Measurements from ENCODE around the gene ANO9. TPM values are rescaled to one million over a fixed set of nuclear protein-coding genes. Genes with fewer than 3 reads are reported as not detected.
"Not testable (repeated sequence)": the region's sequence is repeated elsewhere in the genome, so short reads cannot be mapped to it uniquely, and the experiment has no call there.

The ANO9 gene
- total RNA-seq, 1 donor from 2014 or later, result 0.98 TPM

DNA sequence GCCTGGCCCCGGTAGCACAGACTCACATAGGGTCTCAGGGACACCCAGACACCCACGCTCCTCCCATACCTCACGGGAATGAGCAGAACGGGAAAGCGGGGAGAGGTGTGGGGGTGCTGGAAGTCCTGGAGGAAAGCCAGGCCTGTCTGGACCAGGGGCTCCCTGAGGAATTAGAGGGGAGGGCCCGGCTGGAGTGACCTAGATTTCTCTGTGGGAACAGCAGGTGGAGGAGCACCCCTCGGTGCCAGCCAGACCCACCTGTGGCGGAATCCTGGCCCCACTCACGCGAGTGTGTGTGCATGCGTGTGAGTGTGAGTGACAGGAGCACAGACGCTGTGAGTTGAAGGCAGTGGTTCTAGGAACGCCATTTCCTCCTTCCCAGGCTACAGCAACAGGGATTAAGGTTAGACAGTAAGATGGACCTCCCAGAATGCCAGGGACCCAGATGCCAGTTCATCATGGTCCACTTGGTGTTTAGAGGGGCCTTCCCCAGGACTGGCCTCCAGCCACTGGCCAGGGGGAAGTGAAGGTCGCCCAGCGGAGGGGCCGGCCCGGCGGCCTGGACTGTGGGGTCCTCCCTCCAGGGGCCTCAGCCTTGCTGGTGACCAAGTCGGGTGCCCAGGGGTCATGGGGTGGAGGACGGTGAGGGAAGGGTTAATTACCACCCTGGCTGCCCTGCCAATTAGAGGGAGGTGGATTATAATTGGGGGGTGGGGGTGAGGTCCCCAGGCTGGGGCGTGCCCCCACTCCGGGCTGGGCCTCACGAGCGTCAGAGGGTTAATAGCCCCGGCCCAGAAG, 46.8 kb downstream of the ANO9 start:
- ATAC-seq (peak; percentile 1), DNase-seq (ENCODE audit: low spot score) (no peak)
- intact Hi-C loops (cut with DNase I), result no loop called here

DNA sequence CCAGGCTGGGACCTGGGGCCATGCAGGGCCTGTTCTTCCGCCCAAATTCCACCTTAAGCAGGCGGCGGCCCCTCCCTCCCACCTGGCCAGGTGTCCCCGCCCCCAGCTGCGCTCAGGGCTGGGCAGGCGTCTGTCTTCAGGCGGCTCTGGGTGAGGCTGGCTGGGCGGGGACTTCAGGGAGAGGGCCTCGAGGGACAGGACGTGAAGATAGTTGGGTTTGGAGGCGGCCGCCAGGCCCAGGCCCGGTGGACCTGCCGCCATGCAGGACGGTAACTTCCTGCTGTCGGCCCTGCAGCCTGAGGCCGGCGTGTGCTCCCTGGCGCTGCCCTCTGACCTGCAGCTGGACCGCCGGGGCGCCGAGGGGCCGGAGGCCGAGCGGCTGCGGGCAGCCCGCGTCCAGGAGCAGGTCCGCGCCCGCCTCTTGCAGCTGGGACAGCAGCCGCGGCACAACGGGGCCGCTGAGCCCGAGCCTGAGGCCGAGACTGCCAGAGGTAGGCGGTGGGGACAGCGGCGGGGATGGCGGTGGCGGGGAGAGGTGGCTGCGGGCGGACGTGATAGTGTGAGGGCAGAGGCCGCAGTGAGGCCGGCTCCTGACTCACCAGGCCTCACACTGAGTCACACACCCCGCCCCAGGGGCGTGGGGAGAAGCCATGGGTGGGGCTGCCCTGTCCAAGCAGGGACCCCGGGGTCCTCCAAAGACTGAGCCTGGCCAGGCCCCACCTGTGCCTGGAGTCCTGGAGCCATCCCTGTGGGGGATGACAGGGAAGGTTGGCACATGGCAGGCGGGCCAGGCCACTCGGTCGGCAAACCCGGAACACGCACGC, 47.6 kb downstream of the ANO9 start, which contains the start of gene PKP3:
Gene PKP3, plus strand, starts transcription at position 176 of the 824 bp plus-strand sequence. Its CDS starts 84 bp downstream, at position 260.
- ATAC-seq (peak; percentile 68), DNase-seq (ENCODE audit: low spot score) (no peak)
- intact Hi-C loops (cut with DNase I), result no loop called here

DNA sequence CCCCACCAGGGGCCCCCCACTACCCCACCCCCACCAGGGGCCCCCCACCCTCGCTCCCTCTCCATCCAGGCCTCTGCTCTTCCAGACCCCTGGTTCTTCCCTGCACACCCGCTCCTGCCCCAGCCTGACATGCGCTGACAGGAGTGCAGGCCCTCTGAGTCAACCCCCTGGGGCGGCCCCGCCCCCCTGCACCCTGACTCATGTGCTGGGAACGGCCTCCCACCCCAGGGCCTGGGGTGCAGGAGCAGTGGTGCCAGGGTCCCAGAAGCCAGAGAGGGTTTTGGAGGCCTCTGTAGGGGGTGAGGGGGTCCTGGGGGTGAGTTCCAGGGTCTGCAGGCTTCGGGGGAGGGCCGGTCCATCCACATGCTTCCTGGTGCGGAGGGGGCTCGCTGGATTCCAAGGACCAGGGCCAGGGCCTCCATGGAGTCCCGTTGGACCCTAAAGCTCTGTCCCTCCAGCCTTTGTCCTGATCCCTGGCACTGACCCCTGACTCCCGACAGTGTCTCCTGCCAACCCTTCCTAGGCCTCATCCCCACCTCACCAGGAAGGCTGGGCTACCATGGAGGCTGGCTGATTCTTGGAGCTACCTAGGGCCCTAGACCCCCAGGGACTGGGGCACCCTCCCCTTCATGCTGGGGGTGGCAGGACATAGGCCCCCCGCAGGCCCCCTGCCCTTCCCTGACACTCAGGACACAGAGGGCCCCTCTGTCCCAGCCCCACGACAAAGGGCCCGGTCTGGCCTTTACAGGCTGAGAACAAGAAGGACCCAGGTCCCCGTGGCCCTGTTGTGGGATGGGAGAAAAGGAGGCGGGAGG, 48.4 kb downstream of the ANO9 start:
- intact Hi-C loops (cut with DNase I), result no loop called here
- ATAC-seq, result no peak

DNA sequence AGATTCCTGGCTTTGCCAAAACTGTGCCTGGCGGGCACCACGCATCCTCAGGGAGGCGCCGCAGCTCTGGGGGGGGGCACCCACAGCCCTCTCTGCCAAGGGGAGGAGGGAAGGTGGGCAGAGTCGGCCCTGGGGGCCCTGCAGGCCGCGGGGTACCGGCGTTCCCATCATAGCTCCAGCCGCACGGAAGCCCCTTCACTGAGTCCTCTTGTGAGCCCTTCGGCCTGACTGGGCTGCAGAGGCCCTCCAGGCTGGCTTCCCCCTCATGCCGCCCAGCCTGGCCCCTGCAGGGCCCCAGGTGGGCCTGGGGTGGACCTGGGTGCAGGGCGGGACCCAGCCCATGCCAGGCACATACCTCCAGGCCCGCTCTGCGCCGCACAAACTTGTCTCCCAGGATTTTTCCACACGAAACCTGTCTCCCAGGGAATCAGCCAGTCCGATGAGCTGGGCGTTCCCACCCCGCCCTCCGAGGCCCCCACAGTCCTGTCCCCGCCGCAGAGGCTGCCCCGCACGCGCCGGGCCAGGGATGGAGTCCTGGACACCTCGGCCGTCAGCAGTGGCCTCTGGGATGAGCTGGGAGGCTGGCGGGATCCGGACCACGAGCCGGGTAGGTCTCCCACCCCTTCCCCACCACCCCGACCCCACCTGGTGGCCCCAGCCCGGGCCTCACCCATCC, 49.6 kb downstream of the ANO9 start:
- DNase-seq (ENCODE audit: low spot score) (no peak), ATAC-seq (no peak)
- intact Hi-C loops (cut with DNase I), result no loop called here

More for the DNA sequence above, 48.4 kb downstream of the ANO9 start:
- DNase-seq (ENCODE audit: low spot score), result no peak

DNA sequence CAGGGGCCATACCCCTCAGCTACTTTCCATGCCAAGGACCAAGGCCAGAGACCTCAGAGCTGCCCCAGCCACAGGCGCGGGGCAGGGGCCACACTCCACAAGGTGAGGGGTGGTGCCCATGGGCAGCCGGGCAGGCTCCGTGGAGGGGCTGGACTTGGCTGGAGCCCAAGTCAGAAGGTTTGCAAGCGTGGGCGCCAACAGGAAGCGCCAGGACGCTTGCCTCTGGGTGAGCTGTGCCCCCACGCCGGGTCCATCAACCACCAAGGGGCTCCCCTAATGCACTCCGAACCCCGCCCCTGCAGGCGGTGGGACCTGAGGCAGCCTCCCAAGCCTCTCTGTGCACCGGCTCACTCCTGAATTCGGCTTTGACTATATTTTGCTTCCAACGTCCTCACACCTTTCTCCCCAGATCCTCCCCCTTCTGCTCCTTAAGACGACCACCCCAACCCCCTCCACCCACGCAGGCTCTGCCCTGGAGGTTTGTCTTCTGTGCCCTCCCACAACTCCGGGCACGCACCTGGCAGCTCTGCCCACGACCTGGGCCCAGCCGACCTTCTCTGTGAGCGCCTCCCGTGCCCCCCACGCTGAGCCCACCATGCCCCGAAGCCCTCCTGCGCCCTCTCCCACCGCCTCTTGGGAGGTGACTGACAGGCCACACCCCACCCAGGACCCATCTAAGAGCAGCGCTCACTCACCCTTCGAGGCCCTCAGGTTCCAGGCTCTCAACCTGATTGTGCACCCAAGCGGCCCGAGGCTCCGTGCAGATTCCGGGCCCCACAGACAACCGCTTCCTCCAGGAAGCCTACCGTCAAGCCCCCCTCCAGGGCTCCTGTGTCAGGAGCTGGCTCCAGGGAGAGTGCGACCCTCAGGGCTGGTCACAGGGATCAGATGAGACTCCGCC, 50.4 kb downstream of the ANO9 start:
- intact Hi-C loops (cut with DNase I), result no loop called here

DNA sequence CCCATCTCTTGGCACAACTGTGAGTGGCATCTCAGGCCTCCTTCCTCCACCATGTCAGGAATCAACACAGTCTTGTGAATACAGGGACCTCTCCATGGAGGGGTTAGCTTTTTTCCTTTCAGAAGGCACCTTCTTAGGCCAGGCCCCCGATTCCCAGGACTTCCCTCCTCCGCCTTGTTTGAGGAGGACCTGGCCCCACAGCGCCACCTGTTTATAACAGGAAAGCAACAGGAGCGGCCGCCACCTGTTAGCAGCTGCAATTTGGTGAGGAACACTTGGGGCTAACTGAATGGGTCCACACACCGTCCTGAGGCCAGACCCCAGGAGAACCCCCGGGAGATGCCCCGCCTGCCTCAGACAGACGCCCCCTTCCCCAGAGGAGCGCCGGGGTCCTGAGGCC, 51.6 kb downstream of the ANO9 start:
- ATAC-seq, result no peak
- intact Hi-C loops (cut with DNase I), result no loop called here

More for the DNA sequence above, 50.4 kb downstream of the ANO9 start:
- no peak for ATAC-seq
- no peak for DNase-seq (ENCODE audit: low spot score)

DNA sequence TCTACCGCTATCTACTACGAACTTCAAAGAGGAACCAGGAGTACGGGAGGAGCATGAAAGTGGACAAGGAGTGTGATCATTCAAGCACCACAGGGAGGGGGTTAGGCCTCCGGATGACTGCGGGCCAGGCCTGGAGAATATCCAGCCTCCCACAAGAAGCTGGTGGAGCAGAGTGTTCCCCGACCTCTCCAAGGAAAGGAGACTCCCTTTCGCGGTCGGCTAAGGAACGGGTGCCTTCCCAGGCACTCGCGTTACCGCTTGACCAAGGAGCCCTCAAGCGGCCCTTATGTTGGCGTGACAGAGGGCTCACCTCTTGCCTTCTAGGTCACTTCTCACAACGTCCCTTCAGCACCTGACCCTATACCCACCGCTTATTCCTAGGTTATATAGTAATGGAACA, 52.4 kb downstream of the ANO9 start:
- intact Hi-C loops (cut with DNase I); ATAC-seq; DNase-seq (ENCODE audit: low spot score): not testable (repeated sequence)

More for the DNA sequence above, 51.6 kb downstream of the ANO9 start:
- DNase-seq (ENCODE audit: low spot score), result no peak

DNA sequence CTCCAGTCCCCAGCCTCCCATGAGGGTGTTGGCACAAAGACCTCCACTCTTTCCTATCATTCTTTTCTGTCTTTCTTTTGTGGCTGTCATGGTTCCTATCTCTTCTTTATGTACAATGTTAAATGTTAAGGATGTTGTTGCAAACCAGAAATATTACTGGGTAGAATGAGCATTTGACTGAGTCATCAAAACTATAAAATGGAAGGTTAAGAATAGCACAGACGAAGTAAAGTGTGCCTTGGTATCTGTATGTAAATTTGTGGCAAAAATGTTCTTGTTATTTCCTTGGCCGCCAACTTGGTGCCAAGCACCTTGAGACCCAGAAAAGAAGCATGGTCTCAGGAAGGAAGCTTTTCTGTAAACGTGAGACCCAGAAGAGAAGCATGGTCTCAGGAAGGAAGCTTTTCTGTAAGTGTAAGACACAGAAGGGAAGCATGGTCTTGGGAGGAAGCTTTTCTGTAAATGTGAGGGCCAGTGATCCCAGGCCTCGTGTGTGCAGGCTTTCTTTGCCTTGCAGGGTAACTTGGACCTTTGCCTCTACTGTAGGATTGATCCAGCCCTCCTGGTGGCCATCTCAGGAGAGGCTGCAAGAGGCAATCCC, 54.5 kb downstream of the ANO9 start:
- intact Hi-C loops (cut with DNase I), result no loop called here
- ATAC-seq, result no peak
- no peak for DNase-seq (ENCODE audit: low spot score)

DNA sequence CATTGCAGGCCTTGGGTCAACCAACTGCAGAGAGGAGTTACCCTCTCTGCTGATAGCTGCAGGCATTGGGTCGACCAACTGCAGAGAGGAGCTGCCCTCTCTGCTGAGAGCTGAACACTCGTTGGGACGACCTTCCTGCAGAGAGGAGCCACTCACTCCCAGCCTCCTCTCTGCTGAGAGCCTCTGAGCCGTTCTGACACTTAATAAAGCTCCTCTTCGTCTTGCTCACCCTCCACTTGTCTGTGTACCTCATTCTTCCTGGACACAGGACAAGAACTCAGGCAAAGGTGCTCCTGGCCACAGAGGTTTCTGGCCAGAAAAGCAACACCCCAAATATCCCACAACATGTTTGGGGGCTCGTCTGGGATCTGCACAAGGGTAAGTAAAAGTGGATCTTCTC, 55.3 kb downstream of the ANO9 start:
- intact Hi-C loops (cut with DNase I), result no loop called here
- no peak for DNase-seq (ENCODE audit: low spot score)
- no peak for ATAC-seq

DNA sequence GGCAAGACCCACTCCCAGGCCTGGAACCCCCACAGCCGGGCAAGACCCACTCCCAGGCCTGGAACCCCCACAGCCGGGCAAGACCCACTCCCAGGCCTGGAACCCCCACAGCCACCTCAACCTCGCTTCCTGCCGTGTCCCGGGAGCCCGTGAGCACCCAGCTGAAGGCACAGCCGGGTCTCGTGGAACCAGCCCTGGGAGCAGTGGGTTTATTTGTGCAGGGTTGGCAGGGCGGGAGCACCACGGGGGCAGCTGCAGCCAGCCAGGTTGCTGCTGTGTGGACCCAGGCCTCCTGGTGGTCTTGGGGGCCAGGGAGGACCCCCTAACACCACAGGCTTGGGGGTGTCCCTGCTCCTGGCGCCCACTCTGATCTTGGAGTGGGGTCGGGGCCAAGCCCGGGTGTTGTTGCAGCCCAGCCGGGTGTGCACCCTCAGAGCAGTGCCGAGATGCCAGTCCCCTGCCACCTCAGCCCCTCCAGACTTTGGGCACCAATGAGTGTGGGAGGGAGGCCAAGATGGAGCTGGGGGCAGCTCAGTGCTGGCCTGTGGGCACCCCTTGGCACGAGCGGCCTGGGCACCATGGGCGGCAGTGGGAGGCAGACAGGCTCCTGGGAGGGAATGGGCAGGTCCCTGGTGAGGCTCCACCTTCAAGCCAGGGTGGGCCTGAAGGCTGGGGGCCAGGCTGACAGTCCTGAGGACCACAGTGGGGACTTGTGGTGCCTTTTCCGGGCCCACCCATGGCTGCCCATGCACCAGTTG, 56.0 kb downstream of the ANO9 start:
- ATAC-seq (no peak), DNase-seq (ENCODE audit: low spot score) (no peak)
- intact Hi-C loops (cut with DNase I), result no loop called here

DNA sequence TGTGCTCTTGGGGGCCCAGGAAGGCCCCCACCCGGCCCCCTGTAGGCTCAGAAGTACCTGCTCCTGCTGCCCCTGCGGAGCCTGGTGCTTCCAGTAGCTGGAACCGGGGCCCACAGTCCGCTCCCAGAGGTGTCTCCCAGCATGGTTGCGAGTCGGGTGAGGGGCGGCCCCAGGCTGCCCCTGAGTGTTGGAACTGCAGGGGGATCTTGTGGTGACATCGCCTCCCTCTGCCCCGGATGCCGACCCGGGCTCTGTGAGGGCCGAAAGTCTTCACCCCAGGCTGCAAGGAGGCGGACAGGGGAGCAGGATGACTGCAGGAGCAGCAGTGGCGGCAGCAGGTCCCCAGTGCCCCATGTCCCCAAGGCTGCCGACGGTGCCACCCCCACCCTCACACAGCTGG, 57.3 kb downstream of the ANO9 start:
- DNase-seq (ENCODE audit: low spot score) (no peak), ATAC-seq (no peak)
- intact Hi-C loops (cut with DNase I), result no loop called here

DNA sequence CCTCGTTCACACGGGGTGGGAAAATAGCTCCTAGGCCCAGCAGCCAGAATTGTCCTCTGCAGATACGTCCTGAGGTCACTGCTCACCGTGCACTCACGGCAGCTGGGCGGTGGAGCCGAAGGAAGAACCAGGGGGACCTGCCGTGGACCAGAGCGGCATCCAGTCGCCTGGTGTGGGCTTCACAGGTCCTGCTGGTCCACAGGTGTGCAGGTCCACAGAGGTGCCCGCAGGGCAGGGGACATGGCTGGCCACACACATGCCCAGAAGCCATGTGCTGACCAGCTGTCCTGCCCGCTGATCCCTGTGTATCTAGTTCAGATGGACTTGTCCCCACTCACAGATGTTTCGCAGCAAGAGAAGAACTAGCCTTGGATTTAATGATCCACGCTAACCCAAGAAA, 58.4 kb downstream of the ANO9 start:
- intact Hi-C loops (cut with DNase I), result no loop called here
- ATAC-seq (no peak), DNase-seq (ENCODE audit: low spot score) (no peak)

DNA sequence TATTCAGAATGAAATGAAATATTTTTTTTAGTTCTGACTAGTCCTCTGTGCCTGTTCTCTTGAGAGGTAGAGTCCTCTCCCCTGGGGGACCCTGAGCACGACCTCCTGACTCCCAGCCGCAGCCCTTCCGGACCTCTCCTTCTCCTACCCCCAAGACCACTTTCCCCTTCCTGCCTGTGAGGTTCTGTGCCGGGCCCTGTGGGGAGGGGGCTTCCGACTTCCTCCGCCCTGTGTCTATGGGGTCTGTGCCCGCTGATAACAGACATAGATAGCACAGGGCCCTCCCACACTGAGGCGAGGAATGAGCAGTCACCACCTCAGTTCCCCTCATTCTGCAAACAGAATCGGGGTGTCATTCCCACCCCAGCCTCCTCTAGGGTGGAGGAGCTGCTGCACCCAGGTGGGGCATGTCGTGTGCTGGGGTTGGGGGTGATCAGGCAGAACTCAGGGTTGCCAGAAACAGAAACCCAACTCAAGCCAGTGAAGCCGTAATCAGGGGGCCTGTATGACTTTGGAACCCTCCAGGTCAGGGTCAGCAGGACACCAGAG, 59.7 kb downstream of the ANO9 start:
- ATAC-seq, result no peak
- DNase-seq (ENCODE audit: low spot score), result no peak
- intact Hi-C loops (cut with DNase I), result no loop called here

DNA sequence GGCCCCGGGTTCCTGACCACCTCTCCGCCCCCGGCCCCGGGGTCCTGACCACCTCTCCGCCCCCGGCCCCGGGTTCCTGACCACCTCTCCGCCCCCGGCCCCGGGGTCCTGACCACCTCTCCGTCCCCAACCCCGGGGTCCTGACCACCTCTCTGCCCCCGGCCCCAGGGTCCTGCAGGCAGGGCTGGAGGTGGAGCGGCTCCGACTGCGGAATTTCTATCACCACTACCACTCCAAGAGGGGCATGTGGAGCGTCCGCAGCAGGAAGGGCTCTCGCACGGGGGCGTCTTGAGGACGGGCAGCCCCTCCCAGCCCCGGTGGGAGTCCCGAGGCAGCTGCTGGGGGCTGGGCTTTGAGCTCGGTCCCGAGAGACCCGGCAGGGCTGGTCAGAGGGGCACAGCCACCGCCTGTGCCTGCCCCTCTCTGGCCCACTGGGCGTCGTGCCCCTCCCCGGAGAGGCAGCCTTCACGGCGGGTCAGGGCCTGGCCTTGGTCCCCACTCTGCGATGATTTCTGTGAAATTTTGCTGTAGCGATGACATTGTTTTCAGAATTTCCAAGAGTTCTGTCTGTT, 60.2 kb downstream of the ANO9 start:
- intact Hi-C loops (cut with DNase I), result no loop called here
- DNase-seq (ENCODE audit: low spot score) (no peak), ATAC-seq (no peak)

DNA sequence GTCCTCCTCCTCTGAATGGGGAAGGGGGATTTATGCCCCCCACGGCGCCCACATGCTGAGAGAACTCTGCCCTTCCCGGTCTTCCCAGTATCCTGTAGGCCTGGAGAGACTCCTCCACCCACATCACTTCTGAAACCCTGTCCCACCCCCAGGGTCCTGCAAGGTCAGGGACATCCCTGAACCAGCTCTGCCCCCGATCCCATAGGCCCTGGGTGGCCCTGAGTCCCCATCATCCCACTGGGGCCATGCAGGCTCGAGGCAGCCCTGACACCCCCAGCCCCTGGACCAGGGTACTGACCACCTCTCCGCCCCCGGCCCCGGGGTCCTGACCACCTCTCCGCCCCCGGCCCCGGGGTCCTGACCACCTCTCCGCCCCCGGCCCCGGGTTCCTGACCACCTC, 60.8 kb downstream of the ANO9 start:
- no peak for DNase-seq (ENCODE audit: low spot score)
- ATAC-seq, result no peak
- intact Hi-C loops (cut with DNase I), result no loop called here

DNA sequence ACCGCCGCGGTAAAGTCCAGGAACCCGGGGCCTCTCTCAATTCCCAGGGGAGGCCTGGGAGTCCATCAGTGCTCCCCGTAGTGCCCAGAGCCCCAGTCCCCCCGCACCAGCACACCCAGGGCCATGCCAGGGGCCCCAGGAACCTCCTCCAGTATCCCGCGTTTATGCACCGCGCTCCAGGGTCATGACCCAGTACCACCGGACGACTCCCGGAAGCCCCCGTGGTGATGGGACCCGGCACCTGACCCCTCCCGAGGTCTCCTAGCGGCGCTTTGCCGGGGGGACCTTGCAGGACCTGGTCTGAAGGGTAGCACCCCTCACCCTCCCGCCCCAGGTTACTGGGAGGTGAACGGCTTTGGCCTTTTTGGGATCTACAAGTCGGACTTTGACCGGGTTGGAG, 61.3 kb downstream of the ANO9 start:
- intact Hi-C loops (cut with DNase I), result no loop called here
- ATAC-seq, result no peak
- DNase-seq (ENCODE audit: low spot score), result no peak

All from sciatic nerve (tissue), 2 donors.